Esophagus squamous epithelium (tissue), 4 donors: Measurements from ENCODE around the gene PROSER2.

ENCODE experiments used
- POLR2A ChIP-seq, 4 donors: fragments of 450-650 bp; IDR thresholded peaks; one replicate each; pipeline ENCODE4 v1.6.1; 2017; ENCODE audit warnings: antibody characterized with exemption in 4 of 4, mild to moderate bottlenecking in 4 of 4, moderate library complexity in 3 of 4
- TF ChIP-seq, protein P1 (sequence below), 6 experiments: fragments of 450-650 bp in 4 of 6; fragments of 200-600 bp in 2 of 6; sonication (generic) in 2 of 6; IDR thresholded peaks; one replicate each; pipeline ENCODE4 v1.5.1; 2016 to 2019; ENCODE audit warnings: antibody characterized with exemption in 6 of 6, mild to moderate bottlenecking in 4 of 6, moderate library complexity in 4 of 6

DNA sequence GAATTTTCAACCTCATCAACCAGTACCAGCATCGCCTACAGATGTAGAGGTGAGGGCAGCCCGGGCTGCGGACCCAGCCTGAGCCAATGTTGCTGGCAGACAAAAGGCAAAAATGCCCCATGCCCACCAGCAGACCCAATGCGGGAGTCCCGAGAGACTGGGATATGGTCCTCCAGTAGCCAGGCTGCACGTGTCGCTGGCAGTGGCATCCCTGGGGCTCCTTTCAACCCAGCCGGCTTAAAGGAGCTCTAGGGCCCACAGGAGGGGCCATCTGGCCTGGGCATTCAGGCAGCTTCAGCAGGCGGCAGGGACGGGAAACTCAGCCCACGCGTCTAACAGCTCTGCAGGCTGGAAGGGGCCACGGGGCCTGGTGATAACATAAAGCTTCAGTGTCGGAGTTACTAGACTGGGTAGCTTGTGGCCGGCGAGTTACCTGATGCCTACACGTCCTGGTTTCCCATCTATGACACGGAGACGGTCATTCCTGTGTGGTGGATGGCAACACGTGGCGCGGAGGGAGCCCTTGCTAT is 70.7 kb downstream of the PROSER2 start:
- TF ChIP-seq, protein P1, sequence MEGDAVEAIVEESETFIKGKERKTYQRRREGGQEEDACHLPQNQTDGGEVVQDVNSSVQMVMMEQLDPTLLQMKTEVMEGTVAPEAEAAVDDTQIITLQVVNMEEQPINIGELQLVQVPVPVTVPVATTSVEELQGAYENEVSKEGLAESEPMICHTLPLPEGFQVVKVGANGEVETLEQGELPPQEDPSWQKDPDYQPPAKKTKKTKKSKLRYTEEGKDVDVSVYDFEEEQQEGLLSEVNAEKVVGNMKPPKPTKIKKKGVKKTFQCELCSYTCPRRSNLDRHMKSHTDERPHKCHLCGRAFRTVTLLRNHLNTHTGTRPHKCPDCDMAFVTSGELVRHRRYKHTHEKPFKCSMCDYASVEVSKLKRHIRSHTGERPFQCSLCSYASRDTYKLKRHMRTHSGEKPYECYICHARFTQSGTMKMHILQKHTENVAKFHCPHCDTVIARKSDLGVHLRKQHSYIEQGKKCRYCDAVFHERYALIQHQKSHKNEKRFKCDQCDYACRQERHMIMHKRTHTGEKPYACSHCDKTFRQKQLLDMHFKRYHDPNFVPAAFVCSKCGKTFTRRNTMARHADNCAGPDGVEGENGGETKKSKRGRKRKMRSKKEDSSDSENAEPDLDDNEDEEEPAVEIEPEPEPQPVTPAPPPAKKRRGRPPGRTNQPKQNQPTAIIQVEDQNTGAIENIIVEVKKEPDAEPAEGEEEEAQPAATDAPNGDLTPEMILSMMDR (IDR thresholded peaks at IDR 0.05): no peak
- TF ChIP-seq POLR2A (IDR thresholded peaks at IDR 0.05): no peak
